Tibial nerve (tissue), 4 donors: ENCODE results near the gene MKLN1.

Source experiments
- CTCF ChIP-seq, 5 experiments: fragments of 200-600 bp in 3 of 5; fragments of 450-650 bp in 2 of 5; sonication (generic) in 3 of 5; IDR thresholded peaks; one replicate each; pipeline ENCODE4 v1.5.1; 2016 to 2019; ENCODE audit warnings: antibody characterized with exemption in 5 of 5, mild to moderate bottlenecking in 3 of 5, moderate library complexity in 2 of 5
- EP300 ChIP-seq, 2 donors: sonication (generic); formaldehyde crosslinking; IDR thresholded peaks; one replicate each; pipeline ENCODE4 v1.6.1; 2017; ENCODE audit warnings: antibody characterized with exemption in 2 of 2, mild to moderate bottlenecking in 1 of 2

- TF ChIP-seq CTCF (IDR thresholded peaks at IDR 0.05) (no peak), EP300 (IDR thresholded peaks at IDR 0.05) (no peak)
Observed at GRCh38 chr7:131544021-131544420, 216.3 kb downstream of the MKLN1 start.
